Measurements from ENCODE around the gene IL17REL. TPM values are rescaled to one million over a fixed set of nuclear protein-coding genes. Genes with fewer than 3 reads are reported as not detected.

IL17REL gene
- total and polyA plus RNA-seq, 2 of the 13 experiments (the other 11 are each of a cell fraction or from before 2014, with no cell fraction given): not detected

DNA sequence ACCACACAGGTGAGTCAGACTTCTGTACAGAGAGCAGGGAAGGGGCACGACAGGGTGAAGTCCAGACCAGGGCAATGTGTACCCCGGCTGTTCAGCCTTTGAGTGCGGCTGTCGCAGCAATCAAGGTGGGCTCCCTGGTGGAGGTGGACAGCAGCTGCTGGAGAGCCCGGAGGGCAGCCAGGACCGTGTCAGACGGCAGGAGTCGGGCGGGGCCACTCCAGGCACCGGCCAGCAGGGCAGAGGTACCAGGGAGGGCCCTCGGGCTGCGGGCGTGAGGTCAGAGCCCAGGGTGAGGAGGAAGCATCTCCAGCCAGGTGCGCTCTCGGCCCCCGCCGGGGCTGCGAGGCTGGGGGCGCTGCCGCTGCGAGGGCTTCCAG, 52.8 kb downstream of the IL17REL start:
- POLR2A ChIA-PET: interaction anchor here (1.1 to 18.6 kb wide), 6 partner anchors 4 to 29 kb away, joined by 3 to 722 read pairs (median 47); partner anchors contain the start of gene PIM3
- BruUV-seq (replicated peaks): TSS peak; percentile 94
- in situ Hi-C loops (cut with HindIII; ENCODE audit: extremely low pct_ligation_motif_present, low pct_unique_long_range_greater_than_20kb): no loop called here
- TF ChIP-seq REXO4 (CRISPR knock-in tag; IDR thresholded peaks at IDR 0.05; ENCODE audit: borderline replicate concordance): no peak
- no peak for TF ChIP-seq ZNF670 (CRISPR knock-in tag; IDR thresholded peaks at IDR 0.05; ENCODE audit: borderline replicate concordance)
- TF ChIP-seq, protein P1, sequence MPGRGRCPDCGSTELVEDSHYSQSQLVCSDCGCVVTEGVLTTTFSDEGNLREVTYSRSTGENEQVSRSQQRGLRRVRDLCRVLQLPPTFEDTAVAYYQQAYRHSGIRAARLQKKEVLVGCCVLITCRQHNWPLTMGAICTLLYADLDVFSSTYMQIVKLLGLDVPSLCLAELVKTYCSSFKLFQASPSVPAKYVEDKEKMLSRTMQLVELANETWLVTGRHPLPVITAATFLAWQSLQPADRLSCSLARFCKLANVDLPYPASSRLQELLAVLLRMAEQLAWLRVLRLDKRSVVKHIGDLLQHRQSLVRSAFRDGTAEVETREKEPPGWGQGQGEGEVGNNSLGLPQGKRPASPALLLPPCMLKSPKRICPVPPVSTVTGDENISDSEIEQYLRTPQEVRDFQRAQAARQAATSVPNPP (CRISPR knock-in tag; IDR thresholded peaks at IDR 0.05): no peak
- no peak for TF ChIP-seq DMAP1 (CRISPR knock-in tag; IDR thresholded peaks at IDR 0.05)
- TF ChIP-seq, protein P2, sequence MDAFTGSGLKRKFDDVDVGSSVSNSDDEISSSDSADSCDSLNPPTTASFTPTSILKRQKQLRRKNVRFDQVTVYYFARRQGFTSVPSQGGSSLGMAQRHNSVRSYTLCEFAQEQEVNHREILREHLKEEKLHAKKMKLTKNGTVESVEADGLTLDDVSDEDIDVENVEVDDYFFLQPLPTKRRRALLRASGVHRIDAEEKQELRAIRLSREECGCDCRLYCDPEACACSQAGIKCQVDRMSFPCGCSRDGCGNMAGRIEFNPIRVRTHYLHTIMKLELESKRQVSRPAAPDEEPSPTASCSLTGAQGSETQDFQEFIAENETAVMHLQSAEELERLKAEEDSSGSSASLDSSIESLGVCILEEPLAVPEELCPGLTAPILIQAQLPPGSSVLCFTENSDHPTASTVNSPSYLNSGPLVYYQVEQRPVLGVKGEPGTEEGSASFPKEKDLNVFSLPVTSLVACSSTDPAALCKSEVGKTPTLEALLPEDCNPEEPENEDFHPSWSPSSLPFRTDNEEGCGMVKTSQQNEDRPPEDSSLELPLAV (CRISPR knock-in tag; conservative IDR thresholded peaks at IDR 0.05; ENCODE audit: low read depth): no peak
- no peak for TF ChIP-seq ZZZ3 (CRISPR knock-in tag; IDR thresholded peaks at IDR 0.05; ENCODE audit: borderline replicate concordance)
- TF ChIP-seq ZFP62 (CRISPR knock-in tag; IDR thresholded peaks at IDR 0.05): no peak
- TF ChIP-seq SALL2 (CRISPR knock-in tag; IDR thresholded peaks at IDR 0.05): no peak
- TF ChIP-seq KLF16 (CRISPR knock-in tag; IDR thresholded peaks at IDR 0.05): no peak
- TF ChIP-seq ZNF570 (CRISPR knock-in tag; IDR thresholded peaks at IDR 0.05; ENCODE audit: borderline replicate concordance): no peak
- TF ChIP-seq, protein P3, sequence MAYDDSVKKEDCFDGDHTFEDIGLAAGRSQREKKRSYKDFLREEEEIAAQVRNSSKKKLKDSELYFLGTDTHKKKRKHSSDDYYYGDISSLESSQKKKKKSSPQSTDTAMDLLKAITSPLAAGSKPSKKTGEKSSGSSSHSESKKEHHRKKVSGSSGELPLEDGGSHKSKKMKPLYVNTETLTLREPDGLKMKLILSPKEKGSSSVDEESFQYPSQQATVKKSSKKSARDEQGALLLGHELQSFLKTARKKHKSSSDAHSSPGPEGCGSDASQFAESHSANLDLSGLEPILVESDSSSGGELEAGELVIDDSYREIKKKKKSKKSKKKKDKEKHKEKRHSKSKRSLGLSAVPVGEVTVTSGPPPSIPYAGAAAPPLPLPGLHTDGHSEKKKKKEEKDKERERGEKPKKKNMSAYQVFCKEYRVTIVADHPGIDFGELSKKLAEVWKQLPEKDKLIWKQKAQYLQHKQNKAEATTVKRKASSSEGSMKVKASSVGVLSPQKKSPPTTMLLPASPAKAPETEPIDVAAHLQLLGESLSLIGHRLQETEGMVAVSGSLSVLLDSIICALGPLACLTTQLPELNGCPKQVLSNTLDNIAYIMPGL (CRISPR knock-in tag; IDR thresholded peaks at IDR 0.05; ENCODE audit: borderline replicate concordance in 1 of 2, low read depth in 1 of 2): no peak
- TF ChIP-seq ZBTB42 (CRISPR knock-in tag; IDR thresholded peaks at IDR 0.05): 0 out of 2 replicates have a peak, but pooled peaks have one; percentile 10
- TF ChIP-seq, protein P4, sequence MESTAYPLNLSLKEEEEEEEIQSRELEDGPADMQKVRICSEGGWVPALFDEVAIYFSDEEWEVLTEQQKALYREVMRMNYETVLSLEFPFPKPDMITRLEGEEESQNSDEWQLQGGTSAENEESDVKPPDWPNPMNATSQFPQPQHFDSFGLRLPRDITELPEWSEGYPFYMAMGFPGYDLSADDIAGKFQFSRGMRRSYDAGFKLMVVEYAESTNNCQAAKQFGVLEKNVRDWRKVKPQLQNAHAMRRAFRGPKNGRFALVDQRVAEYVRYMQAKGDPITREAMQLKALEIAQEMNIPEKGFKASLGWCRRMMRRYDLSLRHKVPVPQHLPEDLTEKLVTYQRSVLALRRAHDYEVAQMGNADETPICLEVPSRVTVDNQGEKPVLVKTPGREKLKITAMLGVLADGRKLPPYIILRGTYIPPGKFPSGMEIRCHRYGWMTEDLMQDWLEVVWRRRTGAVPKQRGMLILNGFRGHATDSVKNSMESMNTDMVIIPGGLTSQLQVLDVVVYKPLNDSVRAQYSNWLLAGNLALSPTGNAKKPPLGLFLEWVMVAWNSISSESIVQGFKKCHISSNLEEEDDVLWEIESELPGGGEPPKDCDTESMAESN (CRISPR knock-in tag; conservative IDR thresholded peaks at IDR 0.05): peak; percentile 65
- TF ChIP-seq SMARCC2 (IDR thresholded peaks at IDR 0.05): no peak
- peak; percentile 34; the same call in 1 of the 2 replicates for TF ChIP-seq FOSL1 (CRISPR knock-in tag; IDR thresholded peaks at IDR 0.05; ENCODE audit: borderline replicate concordance)
- no peak for TF ChIP-seq ZNF567 (CRISPR knock-in tag; IDR thresholded peaks at IDR 0.05; ENCODE audit: borderline replicate concordance)
- peak; percentile 79; the same call in 1 of the 2 replicates for TF ChIP-seq NRL (CRISPR knock-in tag; IDR thresholded peaks at IDR 0.05; ENCODE audit: borderline replicate concordance)

More for the DNA sequence above, 52.8 kb downstream of the IL17REL start:
- H3K79me2 ChIP-seq (ENCODE audit: insufficient read depth, low read length): peaks cover 36% of the 10 kb centered on the region
- FAIRE-seq: no peak
- H2AFZ ChIP-seq (ENCODE audit: low read length): no peak overlapping the region
- intact Hi-C loops (cut with micrococcal nuclease; ENCODE audit: unreplicated experiment): no loop called here
- 0% methylated on average over 5 of the region's 21 CpGs for WGBS (ENCODE audit: low lambda C conversion rate)
- peaks cover 75% of the 10 kb centered on the region for H3K4me1 ChIP-seq (ENCODE audit: insufficient read depth, low read length)
- H3K27me3 ChIP-seq (ENCODE audit: control insufficient read depth in 1 of 2, insufficient read depth in 2 of 2, low read length in 2 of 2): no peaks in the 10 kb centered on the region; a peak in 1 of 5 replicates
- H3K9ac ChIP-seq (ENCODE audit: insufficient read depth, low read depth, low read length): peak overlapping the region; percentile 93
- peak overlapping the region; percentile 52 to 83 (median 71) for H3K4me3 ChIP-seq (replicated peaks in 1 of 3; ENCODE audit: insufficient read depth in 1 of 3, low read depth in 2 of 3, low read length in 3 of 3)
- CTCF ChIA-PET (ENCODE audit: low intra/inter-chr PET ratio, low total read pairs): interaction anchor here (1.9 kb wide), 1 partner anchor 29 kb away, joined by 4 read pairs; no protein-coding TSS in a partner anchor
- peaks cover 9 to 23% of the 10 kb centered on the region in 2 experiments for H3K36me3 ChIP-seq (replicated peaks in 1 of 2; ENCODE audit: control insufficient read depth in 1 of 2, insufficient read depth in 2 of 2, low read length in 2 of 2)
- peak; percentile 74 for DNase-seq (ENCODE audit: low spot score)
- H3K9me3 ChIP-seq (ENCODE audit: low read length): no peaks in the 10 kb centered on the region
- H3K27ac ChIP-seq (ENCODE audit: extremely low read length, insufficient read depth, low read length): peak overlapping the region; percentile 87
- peaks cover 32% of the 10 kb centered on the region for H4K20me1 ChIP-seq (ENCODE audit: insufficient read depth, low read length)
- H3K4me2 ChIP-seq (ENCODE audit: low read depth, low read length): peak overlapping the region; percentile 99
- peak; percentile 27 for ATAC-seq

All from HepG2 (cell line).